Measurements from ENCODE around the gene ITPR2. TPM values are rescaled to one million over a fixed set of nuclear protein-coding genes. Genes with fewer than 3 reads are reported as not detected.

The ITPR2 gene
- total and polyA plus RNA-seq, 2 of the 8 experiments (the other 6 are each of a cell fraction or from before 2014, with no cell fraction given): 4.1 to 48.3 TPM

DNA sequence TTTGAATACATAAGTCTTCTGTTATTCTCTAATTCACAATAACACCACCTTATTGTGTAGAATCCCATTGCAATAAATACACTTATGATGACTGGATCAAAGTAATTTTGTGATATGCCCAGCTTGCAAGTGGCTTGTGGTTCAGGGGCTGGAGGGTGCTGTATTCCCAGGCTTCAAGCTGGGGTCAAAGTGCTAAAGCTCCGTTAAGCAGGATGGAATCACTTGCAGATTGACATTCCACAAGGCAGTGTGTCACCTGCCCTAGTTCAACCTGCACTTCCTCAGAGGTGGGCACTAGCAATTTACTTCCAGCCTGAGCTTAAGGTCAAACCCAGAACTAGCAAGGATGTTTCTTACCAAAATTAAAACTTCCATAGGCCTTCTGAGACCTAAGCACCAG is 471.0 kb downstream of the ITPR2 start:
- ChIA-PET POLR2A (ENCODE audit: partially characterized antibody) (no interaction called here), CTCF (ENCODE audit: partially characterized antibody) (interaction anchor here (0.9 kb wide), 1 partner anchor 290 kb away, joined by 3 read pairs; no protein-coding TSS in a partner anchor)
- H3K4me2 ChIP-seq (ENCODE audit: insufficient read depth in 1 of 2, low read depth in 2 of 2, low read length in 2 of 2): no peak overlapping the region
- no peak for DNase-seq (ENCODE audit: low read depth in 1 of 2, low spot score in 2 of 2)
- no peak overlapping the region for H3K56ac ChIP-seq (replicated peaks; ENCODE audit: insufficient read length, low read depth, low read length)
- H4K20me1 ChIP-seq (replicated peaks in 1 of 2; ENCODE audit: control insufficient read depth in 1 of 2, insufficient read depth in 2 of 2, low read length in 2 of 2): no peaks in the 10 kb centered on the region
- no peak overlapping the region for H3K18ac ChIP-seq (ENCODE audit: extremely low read depth, low read length)
- no peak overlapping the region for H2BK120ac ChIP-seq (replicated peaks; ENCODE audit: low read depth, low read length)
- H3K27ac ChIP-seq (ENCODE audit: low read depth, low read length): no peak overlapping the region
- H3K36me3 ChIP-seq (ENCODE audit: control insufficient read depth in 2 of 4, insufficient read depth in 4 of 4, low read length in 3 of 4): no peaks in the 10 kb centered on the region
- H3K9me3 ChIP-seq (ENCODE audit: insufficient read depth in 2 of 2, low read depth in 1 of 2, low read length in 1 of 2): no peaks in the 10 kb centered on the region
- H3K27me3 ChIP-seq (replicated peaks in 1 of 4; ENCODE audit: control insufficient read depth in 3 of 4, extremely low read depth in 1 of 4, insufficient read depth in 3 of 4, low read length in 3 of 4): no peaks in the 10 kb centered on the region
- no peaks in the 10 kb centered on the region for H3K4me1 ChIP-seq (replicated peaks in 1 of 4; ENCODE audit: control insufficient read depth in 3 of 4, insufficient read depth in 4 of 4, low read length in 3 of 4)
- no peak overlapping the region for H3K9ac ChIP-seq (replicated peaks in 1 of 4; ENCODE audit: extremely low read depth in 1 of 4, low read depth in 3 of 4, low read length in 3 of 4)
- FAIRE-seq: no peak
- no peak overlapping the region for H2AK5ac ChIP-seq (ENCODE audit: low read depth, low read length)
- no peak overlapping the region for H2BK20ac ChIP-seq (ENCODE audit: low read length)
- no peak overlapping the region for H2AFZ ChIP-seq (ENCODE audit: low read length)
- H2BK15ac ChIP-seq (ENCODE audit: low read length): no peak overlapping the region
- no peaks in the 10 kb centered on the region for H3K79me1 ChIP-seq (ENCODE audit: low read depth, low read length)
- H3K23me2 ChIP-seq (ENCODE audit: low read depth, low read length): no peaks in the 10 kb centered on the region
- H4K5ac ChIP-seq (ENCODE audit: insufficient read length, low read depth, low read length): no peak overlapping the region
- H3K14ac ChIP-seq (ENCODE audit: insufficient read length): no peak overlapping the region
- 70% methylated on average over 1 of the region's 1 CpG; no CpG with 5 or more reads in 1 of the 2 experiments for WGBS, 2 experiments (ENCODE audit: extremely low coverage in 1 of 2, insufficient coverage in 1 of 2, insufficient read length in 1 of 2, insufficient replicate concordance in 2 of 2, low coverage in 1 of 2, low lambda C conversion rate in 2 of 2, missing lambda C conversion rate in 1 of 2)
- H3K23ac ChIP-seq (ENCODE audit: insufficient read length): no peak overlapping the region
- no peak overlapping the region for H4K91ac ChIP-seq (replicated peaks; ENCODE audit: insufficient read length, low read length)
- H2BK12ac ChIP-seq (ENCODE audit: low read depth, low read length): no peak overlapping the region
- H2BK5ac ChIP-seq (ENCODE audit: low read depth, low read length): no peak overlapping the region
- no peak overlapping the region for H4K8ac ChIP-seq (ENCODE audit: extremely low read depth, insufficient read depth, low read length)
- H3K4me3 ChIP-seq (ENCODE audit: extremely low read depth in 1 of 4, insufficient read depth in 2 of 4, low read depth in 3 of 4, low read length in 4 of 4): no peak overlapping the region
- H3K79me2 ChIP-seq (ENCODE audit: control insufficient read depth in 1 of 2, insufficient read depth in 2 of 2, low read length in 2 of 2): no peaks in the 10 kb centered on the region
- no peak overlapping the region for H3K4ac ChIP-seq (replicated peaks; ENCODE audit: insufficient read length, low read depth, low read length)
- TF ChIP-seq EGR1 (IDR thresholded peaks at IDR 0.05; ENCODE audit: borderline replicate concordance, low read depth, low read length) (no peak), HDAC2 (IDR thresholded peaks at IDR 0.05; ENCODE audit: borderline replicate concordance in 1 of 2, low read depth in 2 of 2, low read length in 2 of 2) (no peak), BACH1 (IDR thresholded peaks at IDR 0.05; ENCODE audit: low read length) (no peak), POLR2AphosphoS5 (IDR thresholded peaks at IDR 0.05; ENCODE audit: low read depth, low read length) (no peak), EZH2 (IDR thresholded peaks at IDR 0.05; ENCODE audit: low read depth, low read length, severe bottlenecking) (no peak), CHD2 (IDR thresholded peaks at IDR 0.05; ENCODE audit: low read length) (no peak), RFX5 (IDR thresholded peaks at IDR 0.05; ENCODE audit: borderline replicate concordance, low read depth, low read length) (no peak), RBBP5 (IDR thresholded peaks at IDR 0.05; ENCODE audit: borderline replicate concordance, low read depth, low read length) (no peak), NRF1 (IDR thresholded peaks at IDR 0.05; ENCODE audit: low read depth, low read length) (no peak), KDM5A (IDR thresholded peaks at IDR 0.05; ENCODE audit: low read length) (no peak), POU5F1 (IDR thresholded peaks at IDR 0.05; ENCODE audit: low read depth, low read length) (no peak)
